Uterus (tissue), 4 donors: ENCODE data around the gene CDK6. TPM values are rescaled to one million over a fixed set of nuclear protein-coding genes. Genes with fewer than 3 reads are reported as not detected.

Experiments used
- DNase-seq, 2 donors: peaks; one replicate each; pipeline ENCODE4 v3.0.0-alpha.2; 2019 to 2020
- H3K27ac ChIP-seq, 2 donors: fragments of 200-600 bp; sonication (generic); 1 replicate in 1 of 2; 2 replicates in 1 of 2; pipeline ENCODE4 v1.5.1; 2016 to 2018
- H3K27me3 ChIP-seq, 2 donors: fragments of 200-600 bp; sonication (generic); one replicate each; pipeline ENCODE4 v1.5.1; 2018 to 2019; ENCODE audit warnings: control low read depth in 1 of 2
- H3K36me3 ChIP-seq, 2 donors: fragments of 200-600 bp; sonication (generic); one replicate each; pipeline ENCODE4 v1.5.1; 2019; ENCODE audit warnings: control low read depth in 1 of 2
- H3K4me1 ChIP-seq, 2 donors: fragments of 200-600 bp; sonication (generic); one replicate each; pipeline ENCODE4 v1.5.1; 2018 to 2019; ENCODE audit warnings: control low read depth in 1 of 2
- H3K4me3 ChIP-seq, 2 donors: fragments of 200-600 bp; sonication (generic); 1 replicate in 1 of 2; 2 replicates in 1 of 2; pipeline ENCODE4 v1.5.1; 2018 to 2019; ENCODE audit warnings: mild to moderate bottlenecking in 1 of 2
- H3K9me3 ChIP-seq, 2 donors: fragments of 200-600 bp; sonication (generic); one replicate each; pipeline ENCODE4 v1.5.1; 2019; ENCODE audit warnings: control low read depth in 1 of 2
- POLR2A ChIP-seq, 2 donors: fragments of 450-650 bp; IDR thresholded peaks; one replicate each; pipeline ENCODE4 v1.6.1; 2016; ENCODE audit warnings: antibody characterized with exemption in 2 of 2, mild to moderate bottlenecking in 1 of 2, moderate library complexity in 1 of 2
- intact Hi-C: fragments of 100-400 bp; cut with DNase I; formaldehyde crosslinking; loops from one replicate; pipeline ENCODE4 v1.15.1; 2023; ENCODE audit warnings: low total_unique reads
- total RNA-seq, 4 donors: library from RNA; depleted of rRNA in 3 of 4; stranded (reverse); fragments of >200 nt in 3 of 4; gene quantifications; one replicate each; pipeline versions ENCODE4 v1.1.0 to v1.2.4, GENCODE V29; 2014 to 2023
- TF ChIP-seq, protein P1 (sequence below), 4 experiments: fragments of 200-600 bp in 2 of 4; fragments of 450-650 bp in 2 of 4; sonication (generic) in 2 of 4; IDR thresholded peaks; one replicate each; pipeline ENCODE4 v1.5.1; 2016 to 2019; ENCODE audit warnings: antibody characterized with exemption in 4 of 4, mild to moderate bottlenecking in 2 of 4, moderate library complexity in 1 of 4
- donor health status: DM: yes; HTN: yes; CAD: no.

The CDK6 gene
- total RNA-seq, 4 donors from 2014 or later, result 5.9 to 117 (median 15.2) TPM

DNA sequence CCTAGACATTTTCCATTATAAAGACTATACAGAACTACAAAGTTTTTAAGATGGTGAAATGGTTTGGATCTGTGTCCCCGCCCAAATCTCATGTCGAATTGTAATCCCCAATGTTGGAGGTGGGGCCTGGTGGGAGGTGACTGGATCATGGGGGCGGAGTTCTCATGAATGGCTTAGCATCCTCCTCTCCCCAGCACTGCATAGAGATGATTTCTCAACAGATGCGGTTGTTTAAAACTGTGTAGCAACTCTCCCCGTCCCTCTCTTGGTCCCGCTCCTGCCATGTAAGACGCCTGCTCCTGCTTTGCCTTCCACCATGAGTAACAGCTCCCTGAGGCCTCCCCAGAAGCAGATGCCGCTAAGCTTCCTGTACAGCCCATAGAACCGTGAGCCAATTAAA, 247.8 kb downstream of the CDK6 start:
- Histone ChIP-seq H3K9me3 (no peaks in the 10 kb centered on the region), H3K27ac (no peak overlapping the region), H3K36me3 (no peaks in the 10 kb centered on the region), H3K4me3 (peak overlapping the region in 1 of 2 donors; percentile 89), H3K4me1 (peaks cover 4% of the 10 kb centered on the region in 2 donors), H3K27me3 (no peaks in the 10 kb centered on the region)
- TF ChIP-seq, protein P1, sequence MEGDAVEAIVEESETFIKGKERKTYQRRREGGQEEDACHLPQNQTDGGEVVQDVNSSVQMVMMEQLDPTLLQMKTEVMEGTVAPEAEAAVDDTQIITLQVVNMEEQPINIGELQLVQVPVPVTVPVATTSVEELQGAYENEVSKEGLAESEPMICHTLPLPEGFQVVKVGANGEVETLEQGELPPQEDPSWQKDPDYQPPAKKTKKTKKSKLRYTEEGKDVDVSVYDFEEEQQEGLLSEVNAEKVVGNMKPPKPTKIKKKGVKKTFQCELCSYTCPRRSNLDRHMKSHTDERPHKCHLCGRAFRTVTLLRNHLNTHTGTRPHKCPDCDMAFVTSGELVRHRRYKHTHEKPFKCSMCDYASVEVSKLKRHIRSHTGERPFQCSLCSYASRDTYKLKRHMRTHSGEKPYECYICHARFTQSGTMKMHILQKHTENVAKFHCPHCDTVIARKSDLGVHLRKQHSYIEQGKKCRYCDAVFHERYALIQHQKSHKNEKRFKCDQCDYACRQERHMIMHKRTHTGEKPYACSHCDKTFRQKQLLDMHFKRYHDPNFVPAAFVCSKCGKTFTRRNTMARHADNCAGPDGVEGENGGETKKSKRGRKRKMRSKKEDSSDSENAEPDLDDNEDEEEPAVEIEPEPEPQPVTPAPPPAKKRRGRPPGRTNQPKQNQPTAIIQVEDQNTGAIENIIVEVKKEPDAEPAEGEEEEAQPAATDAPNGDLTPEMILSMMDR (IDR thresholded peaks at IDR 0.05), result no peak
- TF ChIP-seq POLR2A (IDR thresholded peaks at IDR 0.05), result no peak
- intact Hi-C loops, result no loop called here
- no peak for DNase-seq

DNA sequence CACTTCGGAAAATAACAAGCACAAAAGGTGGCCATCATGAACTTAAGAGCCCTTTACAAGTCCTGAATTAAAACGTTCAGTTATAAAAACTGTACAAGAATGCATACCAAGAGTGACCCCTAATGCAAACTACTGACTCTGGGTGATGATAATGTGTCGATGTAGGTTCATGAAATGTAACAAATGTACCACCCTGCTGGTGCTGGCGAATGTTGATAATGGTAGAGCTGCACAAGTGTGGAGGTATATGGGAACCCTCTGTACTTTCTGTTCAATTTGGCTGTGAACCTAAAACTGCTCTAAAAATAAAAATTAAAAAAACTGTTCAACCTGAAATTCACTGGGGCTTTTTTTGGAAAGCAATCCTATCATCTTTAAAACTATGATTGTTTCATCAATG, 249.5 kb downstream of the CDK6 start:
- no peak for DNase-seq
- H3K9me3 ChIP-seq, result no peaks in the 10 kb centered on the region
- no peak for TF ChIP-seq POLR2A (IDR thresholded peaks at IDR 0.05)
- TF ChIP-seq, protein P1 (IDR thresholded peaks at IDR 0.05), result no peak
- intact Hi-C loops, result no loop called here
- no peak overlapping the region for H3K27ac ChIP-seq
- peaks cover 4% of the 10 kb centered on the region in 2 donors for H3K4me1 ChIP-seq
- no peaks in the 10 kb centered on the region for H3K27me3 ChIP-seq
- no peaks in the 10 kb centered on the region for H3K36me3 ChIP-seq
- no peak overlapping the region for H3K4me3 ChIP-seq

DNA sequence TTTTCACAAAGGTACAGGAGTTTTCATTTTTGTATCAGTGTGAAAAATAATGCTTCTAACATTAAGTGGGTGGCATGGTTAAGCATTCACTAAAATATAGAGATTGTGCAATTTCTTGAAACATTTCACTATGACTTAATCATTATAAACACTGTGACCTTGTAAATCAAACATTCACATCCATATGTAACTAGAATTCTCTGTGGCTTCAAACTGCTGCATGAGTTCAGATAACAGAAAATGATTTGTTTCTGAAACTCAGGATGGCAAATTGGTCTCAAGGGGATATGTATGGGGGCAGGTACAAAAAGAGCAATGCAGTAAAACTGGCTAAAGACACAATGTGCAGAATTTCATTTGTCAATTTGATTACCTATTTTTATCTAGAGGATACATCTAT, 250.0 kb downstream of the CDK6 start:
- no peaks in the 10 kb centered on the region for H3K9me3 ChIP-seq
- TF ChIP-seq, protein P1 (IDR thresholded peaks at IDR 0.05), result no peak
- TF ChIP-seq POLR2A (IDR thresholded peaks at IDR 0.05), result no peak
- H3K4me1 ChIP-seq, result peaks cover 4% of the 10 kb centered on the region in 2 donors
- DNase-seq, result no peak
- no peak overlapping the region for H3K4me3 ChIP-seq
- no peaks in the 10 kb centered on the region for H3K27me3 ChIP-seq
- H3K36me3 ChIP-seq, result no peaks in the 10 kb centered on the region
- intact Hi-C loops, result no loop called here
- no peak overlapping the region for H3K27ac ChIP-seq

DNA sequence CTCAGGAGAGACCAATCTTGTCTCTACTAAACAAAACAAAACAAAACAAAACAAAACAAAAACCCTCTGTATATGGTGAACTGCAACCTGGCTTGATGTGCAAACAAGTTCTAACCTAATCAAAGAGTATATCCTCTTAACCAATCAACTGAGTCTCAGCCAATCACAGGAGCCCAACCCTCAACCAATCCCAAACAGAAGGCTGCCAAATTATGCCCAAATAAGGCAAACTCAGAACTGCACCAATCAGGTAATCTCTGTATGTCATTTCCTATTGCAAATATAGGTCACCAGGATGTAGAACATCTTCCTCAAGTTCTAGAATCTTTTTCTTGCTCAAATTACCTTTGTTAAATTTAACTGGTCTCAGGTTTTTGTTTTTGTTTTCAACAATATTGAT, 251.4 kb downstream of the CDK6 start:
- H3K36me3 ChIP-seq, result no peaks in the 10 kb centered on the region
- H3K27ac ChIP-seq, result no peak overlapping the region
- no peak overlapping the region for H3K4me3 ChIP-seq
- H3K9me3 ChIP-seq, result no peaks in the 10 kb centered on the region
- TF ChIP-seq, protein P1 (IDR thresholded peaks at IDR 0.05), result no peak
- TF ChIP-seq POLR2A (IDR thresholded peaks at IDR 0.05), result no peak
- DNase-seq, result no peak
- H3K4me1 ChIP-seq, result peaks cover 4% of the 10 kb centered on the region in 2 donors
- intact Hi-C loops, result no loop called here
- H3K27me3 ChIP-seq, result no peaks in the 10 kb centered on the region

DNA sequence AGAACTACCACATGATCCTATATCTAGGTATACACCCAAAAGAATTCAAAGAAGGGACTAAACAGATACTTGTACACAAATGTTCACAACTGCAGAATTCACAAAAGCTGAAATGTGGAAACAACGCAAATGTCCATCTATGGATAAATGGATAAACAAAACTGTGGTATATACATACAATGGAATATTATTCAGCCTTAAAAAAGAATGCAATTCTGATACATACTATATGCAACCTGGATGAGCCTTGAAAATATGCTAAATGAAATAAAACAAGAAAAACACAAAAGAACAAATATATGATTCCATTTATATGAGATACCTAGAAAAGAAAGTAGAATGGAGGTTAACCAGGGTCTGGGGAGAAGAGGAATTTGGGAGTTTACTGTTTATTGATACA, 253.4 kb downstream of the CDK6 start:
- no peak for DNase-seq
- no peak overlapping the region for H3K4me3 ChIP-seq
- TF ChIP-seq, protein P1 (IDR thresholded peaks at IDR 0.05), result no peak
- TF ChIP-seq POLR2A (IDR thresholded peaks at IDR 0.05), result no peak
- H3K36me3 ChIP-seq, result no peaks in the 10 kb centered on the region
- H3K4me1 ChIP-seq, result no peaks in the 10 kb centered on the region
- intact Hi-C loops, result no loop called here
- H3K27ac ChIP-seq, result no peak overlapping the region
- no peaks in the 10 kb centered on the region for H3K9me3 ChIP-seq
- no peaks in the 10 kb centered on the region for H3K27me3 ChIP-seq
